Measurements from ENCODE around the gene C3orf33. TPM values are rescaled to one million over a fixed set of nuclear protein-coding genes. Genes with fewer than 3 reads are reported as not detected.

The C3orf33 gene
- total RNA-seq, 1 experiment from 2014 or later = 2.9 TPM

DNA sequence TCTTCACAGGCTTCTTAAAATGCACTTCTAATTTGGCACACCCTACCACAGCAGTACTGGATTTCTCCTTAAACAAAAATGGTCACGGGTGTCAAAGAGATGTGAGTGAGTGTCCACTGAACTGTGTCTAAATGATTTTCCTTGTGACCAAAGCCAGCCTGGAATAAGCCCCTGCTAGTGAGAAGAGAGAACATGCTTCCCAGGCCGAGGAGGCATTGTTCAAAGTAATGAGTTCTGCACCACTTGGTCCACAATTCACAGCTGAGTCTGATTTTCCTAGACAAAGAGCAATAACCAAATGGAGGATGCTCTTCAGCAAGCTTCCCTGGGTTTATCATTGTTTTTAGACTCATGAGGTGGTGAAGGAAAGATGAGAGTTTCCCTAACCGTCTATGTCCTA lies 65.0 kb downstream of the C3orf33 start:
- no peaks in the 10 kb centered on the region for H3K27me3 ChIP-seq (ENCODE audit: insufficient read depth, low read length)
- no peaks in the 10 kb centered on the region for H3K79me1 ChIP-seq (ENCODE audit: insufficient read depth, low read depth, low read length, poor library complexity, severe bottlenecking)
- Mint-ChIP-seq H3K36me3 (ENCODE audit: insufficient read depth in 1 of 3, low read depth in 3 of 3) (0 out of 7 replicates have a peak, but pooled peaks cover 0 to 1% (median 0%) of the 10 kb centered on the region in 3 experiments), H3K4me1 (peaks cover 35 to 44% of the 10 kb centered on the region in 2 experiments), H3K9me3 (no peaks in the 10 kb centered on the region; a peak in 1 of 5 replicates), H3K27me3 (ENCODE audit: low read depth) (no peaks in the 10 kb centered on the region), H3K4me3 (no peak overlapping the region), H3K27ac (no peak overlapping the region; a peak in 1 of 7 replicates)
- DNase-seq = no peak
- TF ChIP-seq, protein P1, sequence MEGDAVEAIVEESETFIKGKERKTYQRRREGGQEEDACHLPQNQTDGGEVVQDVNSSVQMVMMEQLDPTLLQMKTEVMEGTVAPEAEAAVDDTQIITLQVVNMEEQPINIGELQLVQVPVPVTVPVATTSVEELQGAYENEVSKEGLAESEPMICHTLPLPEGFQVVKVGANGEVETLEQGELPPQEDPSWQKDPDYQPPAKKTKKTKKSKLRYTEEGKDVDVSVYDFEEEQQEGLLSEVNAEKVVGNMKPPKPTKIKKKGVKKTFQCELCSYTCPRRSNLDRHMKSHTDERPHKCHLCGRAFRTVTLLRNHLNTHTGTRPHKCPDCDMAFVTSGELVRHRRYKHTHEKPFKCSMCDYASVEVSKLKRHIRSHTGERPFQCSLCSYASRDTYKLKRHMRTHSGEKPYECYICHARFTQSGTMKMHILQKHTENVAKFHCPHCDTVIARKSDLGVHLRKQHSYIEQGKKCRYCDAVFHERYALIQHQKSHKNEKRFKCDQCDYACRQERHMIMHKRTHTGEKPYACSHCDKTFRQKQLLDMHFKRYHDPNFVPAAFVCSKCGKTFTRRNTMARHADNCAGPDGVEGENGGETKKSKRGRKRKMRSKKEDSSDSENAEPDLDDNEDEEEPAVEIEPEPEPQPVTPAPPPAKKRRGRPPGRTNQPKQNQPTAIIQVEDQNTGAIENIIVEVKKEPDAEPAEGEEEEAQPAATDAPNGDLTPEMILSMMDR (conservative IDR thresholded peaks at IDR 0.05) = no peak
- H4K20me1 ChIP-seq (ENCODE audit: control insufficient read depth, insufficient read depth, insufficient read length) = no peaks in the 10 kb centered on the region
- no peak overlapping the region for H2BK5ac ChIP-seq (ENCODE audit: insufficient read length, low read length)
- H3K9ac ChIP-seq (ENCODE audit: extremely low read depth, insufficient read length, low read length) = no peak overlapping the region
- H3K18ac ChIP-seq (ENCODE audit: insufficient read length, low read depth, low read length) = no peak overlapping the region
- H3K4ac ChIP-seq (ENCODE audit: low read depth, low read length) = no peak overlapping the region
- H4K8ac ChIP-seq (replicated peaks; ENCODE audit: insufficient read length, low read depth, low read length) = no peak overlapping the region
- H3K27ac ChIP-seq (ENCODE audit: insufficient read length, low read depth, low read length) = no peak overlapping the region
- H3K14ac ChIP-seq (ENCODE audit: insufficient read depth, low read length) = no peak overlapping the region
- no peak overlapping the region for H2BK20ac ChIP-seq (ENCODE audit: low read depth, low read length, poor library complexity, severe bottlenecking)
- H2BK12ac ChIP-seq (ENCODE audit: insufficient read length, low read depth, low read length) = no peak overlapping the region
- no CpG with 5 or more reads among the region's 3 CpGs for WGBS (ENCODE audit: extremely low coverage, insufficient read length, low lambda C conversion rate)
- H3K23ac ChIP-seq (ENCODE audit: insufficient read length, low read depth, low read length) = no peak overlapping the region
- H2AFZ ChIP-seq (ENCODE audit: low read length) = no peak overlapping the region
- no peak overlapping the region for H4K5ac ChIP-seq (ENCODE audit: insufficient read length, low read depth, low read length)
- no peak overlapping the region for H3K56ac ChIP-seq (ENCODE audit: insufficient read length, low read depth, low read length)
- no peaks in the 10 kb centered on the region for H3K4me1 ChIP-seq (ENCODE audit: insufficient read depth, low read length)
- H2AK5ac ChIP-seq (ENCODE audit: insufficient read length, low read length) = no peak overlapping the region
- no peaks in the 10 kb centered on the region for H3K79me2 ChIP-seq (ENCODE audit: insufficient read depth, low read length)
- no peak overlapping the region for H2BK15ac ChIP-seq (ENCODE audit: low read depth, low read length)
- H3K4me2 ChIP-seq (ENCODE audit: insufficient read depth, insufficient read length, low read length) = no peak overlapping the region
- no peak overlapping the region for H4K91ac ChIP-seq (ENCODE audit: insufficient read length, low read depth, low read length)
- H3T11ph ChIP-seq (ENCODE audit: low read length) = no peak overlapping the region
- no peak overlapping the region for H2BK120ac ChIP-seq (ENCODE audit: low read depth, low read length, poor library complexity, severe bottlenecking)
- H3K23me2 ChIP-seq (ENCODE audit: insufficient read length, low read depth, low read length, poor library complexity, severe bottlenecking) = peaks cover 10% of the 10 kb centered on the region
- no peaks in the 10 kb centered on the region for H3K9me3 ChIP-seq (ENCODE audit: control insufficient read depth, low read depth, low read length)
